Fibroblast of skin of abdomen (primary cell): ENCODE results near the gene HCK.

Source experiments
- DNase-seq: peaks from one replicate; pipeline ENCODE4 v3.0.0-alpha.2; 2013

HCK gene

GRCh38 chr20:32063695-32064094 is 11.7 kb downstream of the HCK start:
- DNase-seq = no peak

- no peak for DNase-seq
These were observed 12.6 kb downstream of the HCK start for GRCh38 chr20:32064667-32065066.

- peak; percentile 99 for DNase-seq
These were observed 15.3 kb downstream of the HCK start for GRCh38 chr20:32067234-32067821.

- DNase-seq = no peak
These were observed 16.1 kb downstream of the HCK start for GRCh38 chr20:32068174-32068573.

GRCh38 chr20:32069711-32070110 is 17.7 kb downstream of the HCK start:
- DNase-seq = no peak

GRCh38 chr20:32070282-32070681 is 18.2 kb downstream of the HCK start:
- no peak for DNase-seq

GRCh38 chr20:32070690-32071213 is 18.7 kb downstream of the HCK start:
- DNase-seq = no peak

GRCh38 chr20:32071395-32072167 is 19.5 kb downstream of the HCK start:
- no peak for DNase-seq

- peak; percentile 7 for DNase-seq
These were observed 20.2 kb downstream of the HCK start for GRCh38 chr20:32072168-32072750.

GRCh38 chr20:32075534-32075933 is 23.5 kb downstream of the HCK start:
- DNase-seq = no peak

- DNase-seq = no peak
These were observed 25.1 kb downstream of the HCK start for GRCh38 chr20:32077190-32077589.

- no peak for DNase-seq
These were observed 26.3 kb downstream of the HCK start for GRCh38 chr20:32078322-32078721.

GRCh38 chr20:32078791-32079190 is 26.7 kb downstream of the HCK start:
- DNase-seq = no peak

- no peak for DNase-seq
These were observed 27.6 kb downstream of the HCK start for GRCh38 chr20:32079655-32080109.

GRCh38 chr20:32080783-32081182 is 28.7 kb downstream of the HCK start:
- no peak for DNase-seq

GRCh38 chr20:32083469-32083868 is 31.4 kb downstream of the HCK start:
- no peak for DNase-seq

GRCh38 chr20:32087070-32087469 is 35.0 kb downstream of the HCK start:
- no peak for DNase-seq

GRCh38 chr20:32088759-32089158 is 36.7 kb downstream of the HCK start:
- DNase-seq = no peak

GRCh38 chr20:32089637-32090362 is 37.8 kb downstream of the HCK start:
- no peak for DNase-seq

- peak; percentile 79 for DNase-seq
These were observed 39.9 kb downstream of the HCK start for GRCh38 chr20:32091888-32092346.

GRCh38 chr20:32098786-32099185 is 46.7 kb downstream of the HCK start:
- DNase-seq = no peak

- DNase-seq = no peak
These were observed 56.9 kb downstream of the HCK start for GRCh38 chr20:32108814-32109391.
